Measurements from ENCODE around the gene LMBR1L. TPM values are rescaled to one million over a fixed set of nuclear protein-coding genes. Genes with fewer than 3 reads are reported as not detected.

Gene LMBR1L
- total RNA-seq, 4 donors from 2014 or later, result 11.1 to 27.2 (median 15.9) TPM

DNA sequence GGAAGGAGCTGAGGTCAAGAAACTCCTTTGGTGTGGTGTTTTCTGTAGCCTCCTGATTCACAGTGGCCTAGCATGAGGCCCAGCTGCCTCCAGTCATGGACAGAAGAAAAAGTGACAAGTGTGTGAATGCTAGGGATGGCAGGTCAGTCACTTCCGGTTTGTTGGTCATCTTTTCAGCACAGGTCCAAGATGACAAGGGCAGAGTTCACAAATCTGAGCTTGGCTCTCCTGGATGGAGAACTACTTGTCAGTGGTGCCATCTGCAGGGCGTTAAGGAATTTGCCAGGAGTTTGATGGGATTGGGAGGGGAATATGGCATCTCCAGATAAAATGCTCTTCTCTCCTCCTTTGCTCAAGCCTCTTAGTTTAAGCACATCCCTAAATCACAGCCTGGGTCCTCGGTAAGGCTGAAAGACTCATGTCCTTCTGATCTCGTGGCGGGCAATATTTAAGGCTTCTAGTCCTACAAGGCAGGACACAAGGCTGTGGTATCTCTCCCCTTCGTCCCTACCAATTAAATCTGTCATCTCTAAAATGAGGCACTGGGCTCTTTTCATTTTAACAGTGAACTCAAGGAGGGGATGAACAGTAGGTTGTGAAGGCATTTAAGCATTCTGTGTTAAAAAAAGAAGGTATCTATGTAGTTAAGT lies 10.5 kb upstream of the LMBR1L start:
- no peaks in the 10 kb centered on the region for H3K36me3 ChIP-seq
- no peaks in the 10 kb centered on the region for H3K9me3 ChIP-seq
- TF ChIP-seq, protein P1, sequence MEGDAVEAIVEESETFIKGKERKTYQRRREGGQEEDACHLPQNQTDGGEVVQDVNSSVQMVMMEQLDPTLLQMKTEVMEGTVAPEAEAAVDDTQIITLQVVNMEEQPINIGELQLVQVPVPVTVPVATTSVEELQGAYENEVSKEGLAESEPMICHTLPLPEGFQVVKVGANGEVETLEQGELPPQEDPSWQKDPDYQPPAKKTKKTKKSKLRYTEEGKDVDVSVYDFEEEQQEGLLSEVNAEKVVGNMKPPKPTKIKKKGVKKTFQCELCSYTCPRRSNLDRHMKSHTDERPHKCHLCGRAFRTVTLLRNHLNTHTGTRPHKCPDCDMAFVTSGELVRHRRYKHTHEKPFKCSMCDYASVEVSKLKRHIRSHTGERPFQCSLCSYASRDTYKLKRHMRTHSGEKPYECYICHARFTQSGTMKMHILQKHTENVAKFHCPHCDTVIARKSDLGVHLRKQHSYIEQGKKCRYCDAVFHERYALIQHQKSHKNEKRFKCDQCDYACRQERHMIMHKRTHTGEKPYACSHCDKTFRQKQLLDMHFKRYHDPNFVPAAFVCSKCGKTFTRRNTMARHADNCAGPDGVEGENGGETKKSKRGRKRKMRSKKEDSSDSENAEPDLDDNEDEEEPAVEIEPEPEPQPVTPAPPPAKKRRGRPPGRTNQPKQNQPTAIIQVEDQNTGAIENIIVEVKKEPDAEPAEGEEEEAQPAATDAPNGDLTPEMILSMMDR (IDR thresholded peaks at IDR 0.05 in 4 of 5, conservative IDR thresholded peaks at IDR 0.05 in 1 of 5), result peak; percentile 44 to 67 (median 62)
- no peak for TF ChIP-seq POLR2A (IDR thresholded peaks at IDR 0.05)
- DNase-seq (peak; percentile 31 to 45), ATAC-seq (peak; percentile 88 to 94)
- intact Hi-C loops (cut with DNase I; ENCODE audit: low total_unique reads), result loop anchor here (1.0 kb wide), 1 partner anchor 33 kb away; no protein-coding TSS in a partner anchor
- no peaks in the 10 kb centered on the region for H3K4me1 ChIP-seq
- in situ Hi-C loops (cut with MboI; ENCODE audit: low sequenced_read_pairs in 4 of 4), result loop anchor here in 3 of 4 donors (5.0 to 10.0 kb wide), 2 partner anchors 34 to 46 kb away; no protein-coding TSS in a partner anchor
- no peak overlapping the region for H3K27ac ChIP-seq
- no peak overlapping the region for H3K4me3 ChIP-seq
- H3K27me3 ChIP-seq, result no peaks in the 10 kb centered on the region

DNA sequence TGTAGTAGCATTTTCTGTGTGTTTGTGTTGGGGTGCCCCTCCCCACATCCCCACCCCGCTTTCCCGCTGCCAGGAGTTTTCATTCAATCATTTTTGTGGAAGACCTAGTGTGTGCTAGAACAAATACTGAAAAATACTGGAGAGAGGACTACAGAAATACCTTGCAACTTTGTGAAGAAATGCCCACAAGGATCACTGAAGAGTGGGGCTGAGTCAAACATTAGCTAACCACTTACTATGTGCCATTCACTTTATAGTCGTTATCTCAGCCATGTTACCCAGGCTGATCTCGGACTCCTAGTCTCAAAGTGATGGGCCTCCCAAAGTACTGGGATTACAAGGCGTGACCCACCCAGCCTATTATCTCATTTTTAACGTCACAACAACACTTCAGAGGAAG lies 559 bp upstream of the LMBR1L start:
- intact Hi-C loops (cut with DNase I; ENCODE audit: low total_unique reads) (loop anchor here (2.0 kb wide), 2 partner anchors 40 to 50 kb away; partner anchors contain the start of gene KMT2D), in situ Hi-C loops (cut with MboI; ENCODE audit: low sequenced_read_pairs in 4 of 4) (loop anchor here in 2 of 4 donors (10.0 kb wide), 1 partner anchor 46 kb away; the partner anchor contains the start of genes KMT2D (in 2 of the 2) and RHEBL1 (in 2 of the 2))
- Histone ChIP-seq H3K9me3 (no peaks in the 10 kb centered on the region), H3K4me3 (peak overlapping the region; percentile 42 to 99 (median 99)), H3K27ac (peak overlapping the region; percentile 92 to 100 (median 100)), H3K4me1 (peaks cover 37 to 42% of the 10 kb centered on the region in 2 donors), H3K36me3 (peaks cover 0 to 3% of the 10 kb centered on the region in 2 donors), H3K27me3 (no peaks in the 10 kb centered on the region)
- no peak for DNase-seq
- ATAC-seq, result peak in 1 of 2 donors; percentile 2
- TF ChIP-seq, protein P1 (IDR thresholded peaks at IDR 0.05 in 4 of 5, conservative IDR thresholded peaks at IDR 0.05 in 1 of 5), result no peak
- TF ChIP-seq POLR2A (IDR thresholded peaks at IDR 0.05), result no peak

DNA sequence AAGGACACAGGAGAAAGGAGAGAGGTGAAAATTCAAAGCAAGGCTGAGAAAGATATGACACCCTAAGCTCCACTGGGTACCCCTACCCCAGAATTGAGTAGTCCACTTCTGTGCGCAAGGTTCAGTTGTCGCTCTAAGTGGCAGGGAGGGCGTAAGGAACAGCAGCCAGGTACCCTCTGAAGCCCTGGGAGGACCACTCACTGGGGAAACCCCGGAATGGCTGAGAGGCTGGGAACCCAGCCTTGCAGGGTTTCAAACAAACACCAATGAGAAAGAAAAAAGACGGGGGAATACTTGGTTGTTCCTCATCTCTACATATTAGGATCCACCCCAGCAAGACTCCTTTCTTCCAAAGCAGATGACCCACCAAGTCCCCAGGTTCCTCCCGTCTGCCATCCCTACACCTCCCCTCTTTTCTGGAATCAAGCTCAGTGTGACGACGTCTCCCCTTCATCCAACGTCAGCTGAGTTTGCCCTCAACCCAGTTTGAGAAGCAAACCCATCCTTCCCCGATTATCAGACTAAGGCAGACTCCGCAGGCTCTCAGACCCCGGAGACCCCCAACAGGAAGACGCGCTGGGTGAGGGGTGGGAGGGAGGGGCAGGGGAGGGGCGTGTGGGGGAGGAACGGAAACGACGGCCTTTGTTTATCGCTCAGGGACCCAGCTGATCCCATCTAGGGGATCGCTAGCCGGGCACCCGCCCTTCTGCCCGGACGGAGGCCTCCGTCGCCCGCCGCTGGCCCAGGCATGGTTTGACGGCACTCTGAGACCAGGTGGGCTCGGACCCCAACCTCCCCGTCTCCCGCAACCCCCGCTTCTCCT lies 795 bp downstream of the LMBR1L start:
- ATAC-seq (peak; percentile 22 to 38), DNase-seq (peak; percentile 16 to 21)
- Histone ChIP-seq H3K9me3 (no peaks in the 10 kb centered on the region), H3K4me1 (peaks cover 49 to 53% of the 10 kb centered on the region in 2 donors), H3K27ac (peak overlapping the region; percentile 92 to 100 (median 100)), H3K4me3 (peak overlapping the region; percentile 81 to 99 (median 99)), H3K36me3 (peaks cover 0 to 11% of the 10 kb centered on the region in 2 donors), H3K27me3 (no peaks in the 10 kb centered on the region)
- TF ChIP-seq POLR2A (IDR thresholded peaks at IDR 0.05), result no peak
- TF ChIP-seq, protein P1 (IDR thresholded peaks at IDR 0.05 in 4 of 5, conservative IDR thresholded peaks at IDR 0.05 in 1 of 5), result no peak
- in situ Hi-C loops (cut with MboI; ENCODE audit: low sequenced_read_pairs in 4 of 4), result loop anchor here in 2 of 4 donors (10.0 kb wide), 1 partner anchor 45 kb away; the partner anchor contains the start of genes KMT2D (in 2 of the 2) and RHEBL1 (in 2 of the 2)
- intact Hi-C loops (cut with DNase I; ENCODE audit: low total_unique reads), result loop anchor here (1.0 to 2.0 kb wide), 4 partner anchors 20 to 92 kb away; partner anchors contain the start of genes KMT2D and PRKAG1

DNA sequence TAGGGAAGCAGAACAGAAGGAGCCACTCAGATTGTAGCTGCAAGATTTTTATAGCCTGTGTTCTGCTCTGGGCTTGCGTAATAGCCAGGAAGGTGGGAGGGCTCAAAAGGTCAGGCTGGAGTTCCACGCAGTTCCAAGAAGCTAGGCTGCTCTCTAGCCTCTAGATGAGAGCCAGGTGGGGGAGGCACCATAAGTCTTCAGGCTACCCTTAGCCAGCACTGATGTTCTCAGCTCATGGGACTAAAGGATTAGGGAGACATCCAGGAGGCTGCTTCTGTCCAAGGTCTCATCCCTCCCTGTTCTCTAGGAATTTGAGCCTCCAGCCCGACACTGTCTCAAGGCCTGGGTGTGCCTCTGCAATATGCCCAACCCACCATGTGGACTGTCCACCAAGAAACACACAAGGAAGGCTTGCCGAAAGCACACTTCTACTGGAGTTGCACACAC lies 1.7 kb downstream of the LMBR1L start:
- H3K4me1 ChIP-seq, result peaks cover 50 to 53% of the 10 kb centered on the region in 2 donors
- H3K27ac ChIP-seq, result peak overlapping the region; percentile 92 to 100 (median 100)
- H3K27me3 ChIP-seq, result no peaks in the 10 kb centered on the region
- intact Hi-C loops (cut with DNase I; ENCODE audit: low total_unique reads), result no loop called here
- H3K36me3 ChIP-seq, result peaks cover 0 to 17% of the 10 kb centered on the region in 2 donors
- H3K9me3 ChIP-seq, result no peaks in the 10 kb centered on the region
- DNase-seq (peak; percentile 40 to 70), ATAC-seq (peak; percentile 35 to 56)
- in situ Hi-C loops (cut with MboI; ENCODE audit: low sequenced_read_pairs in 4 of 4), result no loop called here
- H3K4me3 ChIP-seq, result peak overlapping the region; percentile 81 to 99 (median 99)
- TF ChIP-seq, protein P1 (IDR thresholded peaks at IDR 0.05 in 4 of 5, conservative IDR thresholded peaks at IDR 0.05 in 1 of 5), result no peak
- TF ChIP-seq POLR2A (IDR thresholded peaks at IDR 0.05), result peak in 1 of 2 donors; percentile 30
